MCF 10A (cell line): ENCODE results near the gene SETD1B. TPM values are rescaled to one million over a fixed set of nuclear protein-coding genes. Genes with fewer than 3 reads are reported as not detected.
A peak's percentile ranks its signal among the peaks of the same experiment; 100 is the strongest.

Experiments used
- BruUV-seq: library from RNA; stranded (reverse); fragments of 400-500 nt; replicated peaks from 2 replicates; lab custom pipeline; 2021; lab: Mats Ljungman, UMichigan
- CTCF ChIA-PET: fragments of 300-600 bp; sonication (Branson Sonifier 250); formaldehyde crosslinking; extraction: SDS; loops from one replicate; lab custom pipeline; 2021; ENCODE audit warnings: antibody characterized with exemption, inconsistent platforms; lab: Yijun Ruan, JAX
- POLR2A ChIA-PET: fragments of 300-600, 350-650 bp; sonication (Branson Sonifier 250); formaldehyde crosslinking; extraction: SDS; loops from one replicate; lab custom pipeline; 2020; ENCODE audit warnings: antibody characterized with exemption, inconsistent platforms; lab: Yijun Ruan, JAX
- DNase-seq: peaks from one replicate; pipeline ENCODE4 v3.0.0-alpha.2; 2018; ENCODE audit not compliant: unreplicated experiment
- H3K27ac Mint-ChIP-seq: one replicate; pipeline ENCODE4 v1.8.0; 2022; ENCODE audit warnings: mild to moderate bottlenecking, low read depth, mixed read lengths; ENCODE audit not compliant: unreplicated experiment
- H3K27me3 Mint-ChIP-seq: one replicate; pipeline ENCODE4 v1.8.0; 2022; ENCODE audit warnings: mixed read lengths; ENCODE audit not compliant: insufficient read depth, unreplicated experiment
- H3K36me3 Mint-ChIP-seq: one replicate; pipeline ENCODE4 v1.8.0; 2022; ENCODE audit warnings: mild to moderate bottlenecking, moderate library complexity, mixed read lengths; ENCODE audit not compliant: insufficient read depth, unreplicated experiment
- H3K4me1 Mint-ChIP-seq: one replicate; pipeline ENCODE4 v1.8.0; 2022; ENCODE audit warnings: mixed read lengths; ENCODE audit not compliant: insufficient read depth, unreplicated experiment
- H3K4me3 Mint-ChIP-seq: one replicate; pipeline ENCODE4 v1.8.0; 2022; ENCODE audit warnings: mild to moderate bottlenecking, moderate library complexity, mixed read lengths; ENCODE audit not compliant: unreplicated experiment
- H3K9me3 Mint-ChIP-seq: one replicate; pipeline ENCODE4 v1.8.0; 2022; ENCODE audit warnings: mixed read lengths; ENCODE audit not compliant: unreplicated experiment
- CTCF ChIP-seq: fragments of 200-600 bp; IDR thresholded peaks from one replicate; pipeline ENCODE4 v1.8.0; 2022; ENCODE audit warnings: antibody characterized with exemption, mild to moderate bottlenecking; ENCODE audit not compliant: unreplicated experiment
- intact Hi-C: fragments of 100-400 bp; cut with micrococcal nuclease; formaldehyde crosslinking; loops from 2 replicates; pipeline ENCODE4 v1.14.1; 2022
- total RNA-seq: library from RNA; stranded (reverse); gene quantifications from 2 replicates; pipeline ENCODE4 v1.2.3, GENCODE V29; 2022

SETD1B gene
- total RNA-seq, 1 experiment from 2014 or later, result 19.7 TPM

- Mint-ChIP-seq H3K9me3 (no peaks in the 10 kb centered on the region), H3K36me3 (no peaks in the 10 kb centered on the region), H3K27ac (no peak overlapping the region), H3K4me1 (peaks cover 5% of the 10 kb centered on the region), H3K27me3 (no peaks in the 10 kb centered on the region), H3K4me3 (no peak overlapping the region)
- CTCF ChIA-PET, result interaction anchor here (1.9 kb wide), 1 partner anchor 52 kb away, joined by 6 read pairs; no protein-coding TSS in a partner anchor
- intact Hi-C loops, result no loop called here
- BruUV-seq, result no TSS peak
- TF ChIP-seq CTCF, result no peak
- no peak for DNase-seq
- POLR2A ChIA-PET, result no interaction called here
Measured at GRCh38 chr12:121770813-121771625, 32.8 kb upstream of the SETD1B start.

GRCh38 chr12:121773011-121773777 is 30.6 kb upstream of the SETD1B start:
- Mint-ChIP-seq H3K4me3 (no peak overlapping the region), H3K36me3 (no peaks in the 10 kb centered on the region), H3K9me3 (no peaks in the 10 kb centered on the region), H3K27me3 (no peaks in the 10 kb centered on the region), H3K4me1 (peaks cover 5% of the 10 kb centered on the region), H3K27ac (no peak overlapping the region)
- peak; percentile 85 for TF ChIP-seq CTCF
- DNase-seq, result peak; percentile 76
- ChIA-PET POLR2A (interaction anchor here (0.7 to 1.0 kb wide), 2 partner anchors 8 to 61 kb away, joined by 3 read pairs; no protein-coding TSS in a partner anchor), CTCF (interaction anchor here (0.6 to 17.2 kb wide), 22 partner anchors 9 to 567 kb away, joined by 3 to 301 read pairs (median 5); partner anchors contain the start of genes RHOF and TMEM120B)
- intact Hi-C loops, result loop anchor here (1.0 kb wide), 1 partner anchor 76 kb away; no protein-coding TSS in a partner anchor
- BruUV-seq, result no TSS peak

- H3K36me3 Mint-ChIP-seq, result peaks cover 17% of the 10 kb centered on the region
- CTCF ChIA-PET, result interaction anchor here (0.5 to 17.2 kb wide), 6 partner anchors 13 to 612 kb away, joined by 3 to 301 read pairs (median 3); partner anchors contain the start of gene RHOF
- no peak overlapping the region for H3K27ac Mint-ChIP-seq
- H3K9me3 Mint-ChIP-seq, result no peaks in the 10 kb centered on the region
- intact Hi-C loops, result no loop called here
- peaks cover 5% of the 10 kb centered on the region for H3K4me1 Mint-ChIP-seq
- no peak for TF ChIP-seq CTCF
- no peaks in the 10 kb centered on the region for H3K27me3 Mint-ChIP-seq
- no TSS peak for BruUV-seq
- no peak overlapping the region for H3K4me3 Mint-ChIP-seq
- POLR2A ChIA-PET, result no interaction called here
- DNase-seq, result no peak
Measured at GRCh38 chr12:121774968-121775474, 28.8 kb upstream of the SETD1B start.
